NCI-H187 treated with DMSO at 0.1 percent for 48 hours (cell line): Measurements from ENCODE around the gene MCM7.

Source experiments
- DNase-seq: peaks from one replicate; lab custom pipeline; 2025; lab: John Stamatoyannopoulos, UW

MCM7 gene

GRCh38 chr7:100093925-100094486 is 7.2 kb downstream of the MCM7 start:
- DNase-seq = no peak

- no peak for DNase-seq
Observed at GRCh38 chr7:100093498-100093897, 7.7 kb downstream of the MCM7 start.

- DNase-seq = no peak
Observed at GRCh38 chr7:100093054-100093453, 8.1 kb downstream of the MCM7 start.

- no peak for DNase-seq
Observed at GRCh38 chr7:100091411-100092181, 9.6 kb downstream of the MCM7 start.

- no peak for DNase-seq
Observed at GRCh38 chr7:100090527-100091410, 10.4 kb downstream of the MCM7 start.

- DNase-seq = no peak
Observed at GRCh38 chr7:100089458-100090196, 11.6 kb downstream of the MCM7 start.

GRCh38 chr7:100088621-100089457 is 12.4 kb downstream of the MCM7 start, which contains the start of gene COPS6:
Gene COPS6, plus strand, starts transcription at chr7:100088969. Its CDS starts 22 bp downstream, at chr7:100088991.
- no peak for DNase-seq

GRCh38 chr7:100088095-100088620 is 13.0 kb downstream of the MCM7 start:
- DNase-seq = no peak

- DNase-seq = no peak
Observed at GRCh38 chr7:100087055-100087750, 14.0 kb downstream of the MCM7 start.

GRCh38 chr7:100085515-100085914 is 15.7 kb downstream of the MCM7 start:
- no peak for DNase-seq

GRCh38 chr7:100082978-100083377 is 18.2 kb downstream of the MCM7 start:
- DNase-seq = no peak

- peak; percentile 97 for DNase-seq
Observed at GRCh38 chr7:100081535-100082102, 19.6 kb downstream of the MCM7 start, which contains the start of gene ZNF3. Gene ZNF3, minus strand, starts transcription at chr7:100081723. Its CDS starts 4,366 bp downstream, at chr7:100077357.

GRCh38 chr7:100080907-100081534 is 20.2 kb downstream of the MCM7 start:
- no peak for DNase-seq

- no peak for DNase-seq
Observed at GRCh38 chr7:100079024-100079560, 22.1 kb downstream of the MCM7 start.

GRCh38 chr7:100077205-100077604 is 24.0 kb downstream of the MCM7 start:
- DNase-seq = no peak

- no peak for DNase-seq
Observed at GRCh38 chr7:100075418-100075817, 25.8 kb downstream of the MCM7 start.

GRCh38 chr7:100074841-100075240 is 26.4 kb downstream of the MCM7 start:
- DNase-seq = no peak

GRCh38 chr7:100072462-100072861 is 28.7 kb downstream of the MCM7 start:
- DNase-seq = no peak
